Endothelial cell of umbilical vein (primary cell): ENCODE results near the gene EFNB1. TPM values are rescaled to one million over a fixed set of nuclear protein-coding genes. Genes with fewer than 3 reads are reported as not detected.

Source experiments
- BruUV-seq: library from RNA; stranded (reverse); fragments of 400-500 nt; replicated peaks from 2 replicates; lab custom pipeline; 2021; lab: Mats Ljungman, UMichigan
- CTCF ChIA-PET: fragments of 300-600, 350-600 bp; sonication (Branson Sonifier 250); formaldehyde crosslinking; loops from one replicate; lab custom pipeline; 2021; ENCODE audit warnings: antibody characterized with exemption, inconsistent platforms; lab: Charles Lee
- POLR2A ChIA-PET: fragments of 300-600, 350-600 bp; sonication (Branson Sonifier 250); formaldehyde crosslinking; loops from one replicate; lab custom pipeline; 2021; ENCODE audit warnings: antibody characterized with exemption, inconsistent platforms; lab: Charles Lee
- DNase-seq: peaks from one replicate; pipeline ENCODE4 v3.0.0-alpha.2; 2011; ENCODE audit warnings: low read depth, low spot score
- FAIRE-seq: peaks from 2 replicates; lab custom pipeline; 2011; peaks lifted over from hg19 to GRCh38; lab: Jason Lieb, UNC
- H2AFZ ChIP-seq: 2 replicates; pipeline ENCODE4 v1.6.0; 2012; ENCODE audit warnings: low read depth, low read length, control low read depth, inconsistent platforms
- H3K27ac ChIP-seq: 2 replicates; pipeline ENCODE4 v1.5.1; 2011; ENCODE audit warnings: low read depth, mild to moderate bottlenecking, control low read depth, low read length, moderate library complexity; ENCODE audit not compliant: insufficient read depth
- H3K27me3 ChIP-seq, 2 experiments: 2 replicates each; pipeline versions ENCODE4 v1.6.0 to v1.6.1; 2011; ENCODE audit warnings: low read length in 2 of 2, mixed read lengths in 1 of 2; ENCODE audit not compliant: control insufficient read depth in 2 of 2, insufficient read depth in 2 of 2
- H3K36me3 ChIP-seq, 2 experiments: 2 replicates in 1 of 2; 3 replicates in 1 of 2; pipeline ENCODE4 v1.5.1; 2011; ENCODE audit warnings: low read length in 2 of 2, mild to moderate bottlenecking in 1 of 2, moderate library complexity in 1 of 2; ENCODE audit not compliant: control insufficient read depth in 2 of 2, insufficient read depth in 2 of 2; ENCODE audit errors: extremely low read depth in 1 of 2
- H3K4me1 ChIP-seq: 3 replicates; pipeline ENCODE4 v1.5.1; 2011; ENCODE audit warnings: mild to moderate bottlenecking, low read length; ENCODE audit not compliant: control insufficient read depth, insufficient read depth; ENCODE audit errors: extremely low read depth
- H3K4me2 ChIP-seq: 2 replicates; pipeline ENCODE4 v1.6.1; 2011; ENCODE audit warnings: low read length, control low read depth, mixed read lengths; ENCODE audit not compliant: insufficient read depth
- H3K4me3 ChIP-seq, 3 experiments: fragments of 200-600 bp in 1 of 3; sonication (generic), shearing (Covaris generic) in 1 of 3; replicated peaks in 1 of 3; 2 replicates each; pipeline ENCODE4 v1.5.1; 2011 to 2016; ENCODE audit warnings: control low read depth in 3 of 3, low read length in 3 of 3, mild to moderate bottlenecking in 2 of 3, inconsistent platforms in 1 of 3, low read depth in 1 of 3, moderate library complexity in 1 of 3; ENCODE audit not compliant: insufficient read depth in 1 of 3
- H3K79me2 ChIP-seq: 2 replicates; pipeline ENCODE4 v1.6.0; 2012; ENCODE audit warnings: low read length, inconsistent platforms; ENCODE audit not compliant: control insufficient read depth, insufficient read depth
- H3K9ac ChIP-seq: replicated peaks from 2 replicates; pipeline ENCODE3; 2011; ENCODE audit warnings: low read length, control low read depth; ENCODE audit not compliant: insufficient read depth; ENCODE audit errors: extremely low read depth
- H3K9me1 ChIP-seq: replicated peaks from 3 replicates; pipeline ENCODE4 v1.6.0; 2011; ENCODE audit warnings: mild to moderate bottlenecking, low read length; ENCODE audit not compliant: control insufficient read depth, insufficient read depth; ENCODE audit errors: extremely low read depth
- H3K9me3 ChIP-seq: replicated peaks from 2 replicates; pipeline ENCODE4 v1.5.1; 2012; ENCODE audit warnings: low read length, inconsistent platforms; ENCODE audit not compliant: control insufficient read depth, insufficient read depth
- H4K20me1 ChIP-seq: replicated peaks from 2 replicates; pipeline ENCODE3; 2011; ENCODE audit warnings: mild to moderate bottlenecking, low read length; ENCODE audit not compliant: control insufficient read depth, insufficient read depth; ENCODE audit errors: extremely low read depth
- EZH2 ChIP-seq: IDR thresholded peaks from 2 replicates; pipeline ENCODE4 v1.6.1; 2012; ENCODE audit warnings: borderline replicate concordance, low read depth, mild to moderate bottlenecking, moderate library complexity, low read length, inconsistent platforms; ENCODE audit not compliant: severe bottlenecking
- FOS ChIP-seq: IDR thresholded peaks from 2 replicates; pipeline ENCODE4 v1.6.1; 2011; ENCODE audit warnings: mild to moderate bottlenecking, low read length, moderate library complexity, borderline replicate concordance; ENCODE audit not compliant: insufficient read depth
- GATA2 ChIP-seq: IDR thresholded peaks from 2 replicates; pipeline ENCODE4 v1.7.0; 2011; ENCODE audit warnings: low read depth, mild to moderate bottlenecking, moderate library complexity, mixed read lengths, low read length; ENCODE audit not compliant: insufficient read length, insufficient read depth
- JUN ChIP-seq: IDR thresholded peaks from 2 replicates; pipeline ENCODE4 v1.6.1; 2011; ENCODE audit warnings: borderline replicate concordance, low read depth; ENCODE audit not compliant: insufficient read length, insufficient read depth
- MYC ChIP-seq: IDR thresholded peaks from one replicate; pipeline ENCODE4 v1.6.1; 2011; ENCODE audit warnings: mild to moderate bottlenecking, low read depth, low read length
- POLR2A ChIP-seq: IDR thresholded peaks from 2 replicates; pipeline ENCODE4 v1.6.1; 2012; ENCODE audit warnings: low read depth, mild to moderate bottlenecking, control low read depth, low read length
- dilution Hi-C: fragments of 300-500 bp; cut with MboI; formaldehyde crosslinking; loops from one replicate; pipeline ENCODE4 v1.15.0; 2019; ENCODE audit warnings: low sequenced_read_pairs; ENCODE audit not compliant: extremely low pct_ligation_motif_present
- intact Hi-C: fragments of 100-400 bp; cut with micrococcal nuclease; formaldehyde crosslinking; loops from one replicate; pipeline ENCODE4 v1.10.0; 2022
- polyA plus RNA-seq, 4 experiments: library from polyadenylated mRNA; depleted of rRNA in 3 of 4; stranded (reverse) in 3 of 4; unstranded in 1 of 4; fragments of >200 nt; gene quantifications; 2 replicates each; pipeline versions ENCODE4 v1.2.1 to v1.2.3, GENCODE V29; 2011 to 2012; ENCODE audit warnings: missing spikeins in 1 of 4
- total RNA-seq: library from RNA; stranded (reverse); gene quantifications from 2 replicates; pipeline ENCODE4 v1.2.3, GENCODE V29; 2021
- TF ChIP-seq, protein P1 (sequence below): IDR thresholded peaks from 2 replicates; pipeline ENCODE4 v1.6.1; 2011; ENCODE audit not compliant: insufficient read depth, insufficient read length
- TF ChIP-seq, protein P2 (sequence below), 2 donors: IDR thresholded peaks; 1 replicate in 1 of 2; 2 replicates in 1 of 2; pipeline ENCODE4 v1.5.1; 2011; ENCODE audit warnings: low read length in 2 of 2, mild to moderate bottlenecking in 2 of 2, moderate library complexity in 2 of 2, control low read depth in 1 of 2, inconsistent platforms in 1 of 2, low read depth in 1 of 2; ENCODE audit not compliant: insufficient read depth in 1 of 2; ENCODE audit errors: extremely low read depth in 1 of 2

The EFNB1 gene
- total and polyA plus RNA-seq, 2 donors (not counting 3 experiments of a cell fraction or from before 2014, with no cell fraction given), result 7.8 to 13.3 TPM

DNA sequence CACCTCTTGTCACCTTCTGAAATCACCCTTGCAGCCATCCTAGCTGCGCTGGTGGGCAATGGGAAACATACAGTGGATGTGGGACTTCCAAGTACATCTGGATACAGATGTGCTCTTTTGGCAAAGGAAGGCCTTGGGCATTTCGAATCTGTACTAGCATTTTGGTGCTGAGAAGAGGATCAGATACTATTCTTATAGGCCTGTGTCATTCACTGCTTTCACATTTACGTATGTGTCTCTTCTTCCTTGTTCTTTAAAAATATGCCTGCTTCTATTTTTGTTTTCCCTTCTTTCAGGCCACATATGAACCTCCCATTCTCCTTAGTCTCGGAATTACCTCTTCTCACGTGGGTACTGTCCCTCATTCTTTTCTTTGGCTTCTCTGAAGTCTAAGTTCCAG is 53.1 kb downstream of the EFNB1 start:
- no peaks in the 10 kb centered on the region for H3K4me1 ChIP-seq
- H3K27ac ChIP-seq, result no peak overlapping the region
- FAIRE-seq (no peak), DNase-seq (no peak)
- no peak overlapping the region for H2AFZ ChIP-seq
- H3K9me1 ChIP-seq, result no peaks in the 10 kb centered on the region
- no peaks in the 10 kb centered on the region for H4K20me1 ChIP-seq
- H3K9ac ChIP-seq, result no peak overlapping the region
- intact Hi-C loops (no loop called here), dilution Hi-C loops (no loop called here)
- TF ChIP-seq POLR2A (no peak), EZH2 (no peak), FOS (no peak), JUN (no peak), MYC (no peak), GATA2 (no peak)
- TF ChIP-seq, protein P1, sequence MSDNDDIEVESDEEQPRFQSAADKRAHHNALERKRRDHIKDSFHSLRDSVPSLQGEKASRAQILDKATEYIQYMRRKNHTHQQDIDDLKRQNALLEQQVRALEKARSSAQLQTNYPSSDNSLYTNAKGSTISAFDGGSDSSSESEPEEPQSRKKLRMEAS, result no peak
- TF ChIP-seq, protein P2, sequence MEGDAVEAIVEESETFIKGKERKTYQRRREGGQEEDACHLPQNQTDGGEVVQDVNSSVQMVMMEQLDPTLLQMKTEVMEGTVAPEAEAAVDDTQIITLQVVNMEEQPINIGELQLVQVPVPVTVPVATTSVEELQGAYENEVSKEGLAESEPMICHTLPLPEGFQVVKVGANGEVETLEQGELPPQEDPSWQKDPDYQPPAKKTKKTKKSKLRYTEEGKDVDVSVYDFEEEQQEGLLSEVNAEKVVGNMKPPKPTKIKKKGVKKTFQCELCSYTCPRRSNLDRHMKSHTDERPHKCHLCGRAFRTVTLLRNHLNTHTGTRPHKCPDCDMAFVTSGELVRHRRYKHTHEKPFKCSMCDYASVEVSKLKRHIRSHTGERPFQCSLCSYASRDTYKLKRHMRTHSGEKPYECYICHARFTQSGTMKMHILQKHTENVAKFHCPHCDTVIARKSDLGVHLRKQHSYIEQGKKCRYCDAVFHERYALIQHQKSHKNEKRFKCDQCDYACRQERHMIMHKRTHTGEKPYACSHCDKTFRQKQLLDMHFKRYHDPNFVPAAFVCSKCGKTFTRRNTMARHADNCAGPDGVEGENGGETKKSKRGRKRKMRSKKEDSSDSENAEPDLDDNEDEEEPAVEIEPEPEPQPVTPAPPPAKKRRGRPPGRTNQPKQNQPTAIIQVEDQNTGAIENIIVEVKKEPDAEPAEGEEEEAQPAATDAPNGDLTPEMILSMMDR (IDR thresholded peaks at IDR 0.05; ENCODE audit: extremely low read depth in 1 of 2, insufficient read depth in 1 of 2, low read depth in 1 of 2, low read length in 2 of 2), result no peak
- POLR2A ChIA-PET, result no interaction called here
- H3K36me3 ChIP-seq, result no peaks in the 10 kb centered on the region
- H3K79me2 ChIP-seq, result no peaks in the 10 kb centered on the region
- peaks cover 0 to 4% of the 10 kb centered on the region in 2 experiments for H3K27me3 ChIP-seq
- BruUV-seq, result no TSS peak
- no peaks in the 10 kb centered on the region for H3K9me3 ChIP-seq
- no peak overlapping the region for H3K4me2 ChIP-seq
- H3K4me3 ChIP-seq, result no peak overlapping the region
- CTCF ChIA-PET, result no interaction called here
